GM19240 (cell line): Measurements from ENCODE around the gene DGKB.
"Not testable (repeated sequence)": the region's sequence is repeated elsewhere in the genome, so short reads cannot be mapped to it uniquely, and the experiment has no call there.

ENCODE experiments used
- DNase-seq: peaks from one replicate; pipeline ENCODE4 v3.0.0; 2011; ENCODE audit warnings: low spot score; ENCODE audit not compliant: insufficient read length

Gene DGKB

DNA sequence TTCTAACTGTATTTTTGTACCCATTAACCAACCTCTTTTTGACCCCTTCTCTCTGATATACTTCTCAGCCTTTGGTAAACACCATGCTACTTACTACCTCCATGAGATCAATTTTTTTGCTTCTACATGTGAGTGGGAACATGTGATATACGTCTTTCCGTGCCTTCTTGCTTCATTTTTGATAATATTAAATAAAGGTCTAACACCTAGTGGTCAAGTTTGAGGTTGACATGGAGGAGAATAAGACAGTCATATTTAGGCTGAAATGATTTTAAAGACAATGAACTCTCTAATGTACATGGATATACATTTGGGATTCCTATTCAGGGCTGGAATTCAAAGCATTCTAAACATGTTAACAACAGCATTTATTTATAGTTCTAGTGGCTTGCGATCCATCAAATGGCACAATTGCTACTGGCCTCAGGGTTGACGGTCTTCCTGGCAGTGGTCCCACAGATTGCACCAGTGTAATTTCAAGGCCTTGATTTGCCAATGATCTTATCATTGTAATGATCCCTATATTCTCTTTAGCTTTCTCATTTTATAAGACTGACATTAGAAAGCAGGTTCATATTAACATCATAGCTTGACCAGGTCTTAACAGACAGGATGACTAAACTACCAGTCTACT, 597.2 kb downstream of the DGKB start:
- DNase-seq, result no peak

DNA sequence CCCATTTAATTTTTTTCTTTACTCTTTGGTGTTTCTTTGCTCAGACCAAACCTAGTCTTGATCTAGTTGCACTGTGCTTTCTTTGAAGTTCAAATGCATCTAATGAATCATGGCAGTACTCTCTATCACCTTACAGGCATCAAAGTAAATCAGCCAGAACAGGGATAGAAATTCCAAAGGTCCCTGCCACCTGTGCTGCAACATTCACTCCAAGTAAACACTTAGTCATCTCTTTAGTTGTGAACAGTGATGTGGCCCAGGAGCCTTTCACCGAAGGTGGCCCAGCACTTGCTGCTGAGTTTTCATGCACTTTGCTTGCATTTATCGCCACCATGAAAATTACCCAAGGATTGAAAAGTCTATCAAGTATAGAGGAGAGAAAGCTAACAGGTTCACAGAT, 599.0 kb downstream of the DGKB start:
- DNase-seq, result no peak

DNA sequence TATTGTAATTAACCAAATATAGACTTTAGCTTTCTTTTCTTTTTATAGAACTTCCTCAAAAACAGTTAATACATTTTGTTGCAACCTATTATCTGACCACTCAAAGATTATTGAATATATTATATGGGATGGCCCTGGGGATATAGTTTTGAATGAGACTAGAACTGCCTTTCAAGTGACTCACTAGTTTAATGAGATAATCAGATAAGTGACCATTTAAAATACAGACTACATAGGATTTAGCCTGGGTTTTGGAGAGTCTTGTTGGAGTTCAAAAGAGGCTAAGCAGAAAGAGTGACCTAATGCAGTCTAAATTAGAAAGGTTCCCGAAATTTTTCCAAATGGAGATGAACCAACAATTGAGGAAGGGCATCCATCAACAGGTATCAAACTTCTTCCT, 607.9 kb downstream of the DGKB start:
- DNase-seq, result no peak

DNA sequence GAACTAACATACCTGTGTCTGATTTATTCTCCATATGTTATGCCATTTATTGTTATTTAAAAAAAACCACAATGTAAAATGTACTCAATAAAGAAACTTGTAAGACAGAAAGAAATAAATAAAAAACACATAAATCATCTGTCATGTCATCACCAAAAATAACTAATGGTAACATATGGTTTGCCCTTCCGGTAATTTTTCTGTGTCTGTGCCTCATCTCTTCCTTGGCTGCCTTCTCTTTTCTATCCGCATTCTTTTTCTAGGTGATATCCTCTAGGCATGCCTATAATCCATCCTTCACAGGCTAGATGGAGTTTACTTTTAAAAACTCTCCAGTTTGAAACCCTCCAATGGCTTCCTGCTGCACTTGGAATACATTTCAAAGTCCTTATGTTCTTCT, 609.1 kb downstream of the DGKB start:
- no peak for DNase-seq

DNA sequence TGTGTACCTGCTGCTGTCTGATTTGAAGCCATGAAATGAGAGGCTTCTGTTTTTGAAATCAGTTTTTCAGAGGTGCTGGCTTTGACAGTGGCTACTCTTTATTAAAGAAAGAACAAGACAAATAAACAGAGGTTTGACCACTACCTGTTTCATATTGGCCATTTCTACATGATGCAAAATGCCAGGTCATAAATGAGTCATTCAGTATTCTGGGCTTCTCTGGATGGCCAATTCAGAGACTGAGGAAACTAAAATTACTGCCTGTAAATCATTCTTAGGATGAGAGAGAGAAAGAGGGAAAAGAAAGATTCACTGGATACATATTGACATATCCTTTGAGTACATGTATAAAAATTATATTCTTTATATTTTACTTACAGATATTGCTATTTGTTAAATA, 609.8 kb downstream of the DGKB start:
- DNase-seq, result no peak

DNA sequence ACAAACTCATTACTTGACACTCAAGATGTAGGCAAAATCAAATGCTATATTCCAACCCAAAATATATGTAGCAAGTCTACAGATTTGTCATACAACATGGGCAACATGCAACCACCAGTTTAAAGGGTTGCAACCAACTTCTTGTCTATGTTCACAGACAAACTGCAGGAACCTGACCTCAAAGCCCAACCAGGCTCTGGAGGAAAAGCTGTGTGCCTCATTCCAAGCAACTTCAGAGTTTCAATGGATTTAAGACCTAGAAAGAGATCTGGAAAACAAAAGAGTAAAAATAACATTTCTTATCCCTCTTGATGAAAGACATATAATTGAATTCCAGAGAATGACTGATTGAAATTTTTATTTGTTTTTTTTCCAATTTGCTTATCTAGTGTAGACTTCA, 612.6 kb downstream of the DGKB start:
- no peak for DNase-seq

DNA sequence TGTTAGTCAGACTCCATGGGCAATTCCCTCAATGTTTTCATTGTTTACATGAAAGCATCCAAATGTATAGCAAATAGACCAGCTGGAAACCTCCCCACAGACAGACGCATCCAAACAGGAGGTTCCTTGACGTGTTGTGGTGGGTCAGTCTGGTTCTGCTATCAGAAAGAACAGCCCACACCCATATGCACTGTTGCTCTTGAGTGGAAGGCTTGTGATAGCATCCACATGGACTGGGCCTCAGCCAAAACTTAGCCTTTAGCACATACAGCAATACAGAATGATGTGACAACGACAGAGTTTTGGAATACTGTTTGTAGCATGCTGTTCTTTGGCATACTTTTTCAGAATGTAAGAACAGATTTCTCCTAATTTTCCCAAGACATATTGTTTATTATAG, 613.9 kb downstream of the DGKB start:
- DNase-seq, result no peak

DNA sequence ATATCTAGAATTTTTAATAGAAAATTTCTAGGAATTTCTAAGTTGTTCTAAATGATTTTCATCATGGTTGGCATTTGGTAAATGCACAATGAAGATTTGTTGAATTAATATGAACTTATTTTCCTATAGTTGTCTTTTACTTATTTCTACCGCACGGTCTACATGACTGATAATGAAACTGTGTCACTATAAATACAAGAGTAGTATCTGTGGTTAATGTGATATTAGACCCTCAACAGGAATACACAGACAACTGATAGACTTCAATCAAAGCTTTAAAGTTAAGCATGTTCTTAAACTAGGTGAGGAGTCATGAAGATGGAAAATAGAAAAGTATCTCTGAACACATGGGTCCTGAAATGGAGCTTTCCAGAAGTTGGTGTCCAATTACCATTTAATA, 615.2 kb downstream of the DGKB start:
- no peak for DNase-seq

DNA sequence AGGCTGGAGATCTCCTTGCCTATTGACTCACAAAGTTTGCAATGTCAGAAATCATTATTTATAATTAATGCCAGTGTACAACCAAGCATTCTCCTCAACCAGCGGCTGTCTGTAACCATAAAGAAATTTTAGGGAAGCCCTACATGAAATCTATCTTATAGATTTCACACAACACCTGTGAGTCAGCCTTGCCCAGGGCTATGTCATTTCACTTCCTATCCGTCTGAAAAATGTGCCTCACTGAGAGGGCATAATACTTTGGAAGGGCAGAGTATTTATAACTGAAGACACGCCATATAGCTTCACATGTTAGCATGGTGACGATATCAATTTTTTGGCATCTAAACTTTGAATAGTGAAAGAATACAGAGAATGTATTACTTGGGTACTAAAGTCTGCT, 616.5 kb downstream of the DGKB start:
- no peak for DNase-seq

DNA sequence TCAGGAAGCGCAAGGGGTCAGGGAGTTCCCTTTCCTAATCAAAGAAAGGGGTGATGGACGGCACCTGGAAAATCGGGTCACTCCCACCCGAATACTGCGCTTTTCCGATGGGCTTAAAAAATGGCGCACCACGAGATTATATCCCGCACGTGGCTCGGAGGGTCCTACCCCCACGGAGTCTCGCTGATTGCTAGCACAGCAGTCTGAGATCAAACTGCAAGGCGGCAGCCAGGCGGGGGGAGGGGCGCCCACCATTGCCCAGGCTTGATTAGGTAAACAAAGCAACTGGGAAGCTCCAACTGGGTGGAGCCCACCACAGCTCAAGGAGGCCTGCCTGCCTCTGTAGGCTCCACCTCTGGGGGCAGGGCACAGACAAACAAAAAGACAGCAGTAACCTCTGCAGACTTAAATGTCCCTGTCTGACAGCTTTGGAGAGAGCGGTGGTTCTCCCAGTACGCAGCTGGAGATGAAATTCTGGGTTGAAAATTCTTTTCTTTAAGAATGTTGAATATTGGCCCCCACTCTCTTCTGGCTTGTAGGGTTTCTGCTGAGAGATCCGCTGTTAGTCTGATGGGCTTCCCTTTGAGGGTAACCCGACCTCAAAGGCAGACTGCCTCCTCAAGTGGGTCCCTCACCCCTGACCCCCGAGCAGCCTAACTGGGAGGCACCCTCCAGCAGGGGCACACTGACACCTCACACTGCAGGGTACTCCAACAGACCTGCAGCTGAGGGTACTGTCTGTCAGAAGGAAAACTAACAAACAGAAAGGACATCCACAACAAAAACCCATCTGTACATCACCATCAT, 623.3 kb downstream of the DGKB start:
- not testable (repeated sequence) for DNase-seq

DNA sequence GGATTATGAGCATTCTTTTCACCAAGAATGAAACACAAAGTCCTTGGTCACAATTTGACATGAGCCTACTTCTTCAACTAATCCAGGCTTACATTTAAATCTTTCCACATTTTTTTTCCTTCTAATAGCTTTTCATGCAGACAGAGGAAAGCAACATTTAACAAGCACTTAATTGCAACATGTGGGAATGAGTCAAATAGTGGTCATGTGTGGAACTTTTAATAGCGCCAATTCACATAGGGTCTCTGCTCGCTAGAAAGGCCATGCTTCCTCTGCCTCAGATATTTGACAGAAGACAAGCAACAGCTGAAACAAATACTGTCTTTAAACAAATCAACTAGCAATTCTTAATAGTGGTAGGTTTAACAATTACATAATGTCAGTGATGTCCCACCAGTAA, 627.2 kb downstream of the DGKB start:
- no peak for DNase-seq

DNA sequence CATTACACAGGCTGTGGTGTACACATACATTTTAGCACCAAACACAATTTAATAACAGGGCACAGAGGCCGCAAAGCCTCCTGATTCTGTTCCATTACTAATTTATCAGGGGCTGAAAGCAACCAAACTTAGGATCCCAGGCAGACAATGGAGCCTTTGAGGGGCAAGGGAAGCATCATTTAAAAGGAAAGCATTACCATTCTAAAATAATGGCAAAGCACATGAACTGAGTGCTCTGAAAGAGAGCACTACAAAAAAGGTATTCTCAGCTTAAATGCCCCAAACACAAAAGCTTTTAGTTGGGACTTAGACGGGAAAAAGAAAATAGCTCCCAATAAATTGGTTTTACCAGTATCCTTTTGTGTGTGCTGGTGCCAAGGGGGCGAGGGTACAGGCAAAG, 631.1 kb downstream of the DGKB start:
- DNase-seq, result no peak

DNA sequence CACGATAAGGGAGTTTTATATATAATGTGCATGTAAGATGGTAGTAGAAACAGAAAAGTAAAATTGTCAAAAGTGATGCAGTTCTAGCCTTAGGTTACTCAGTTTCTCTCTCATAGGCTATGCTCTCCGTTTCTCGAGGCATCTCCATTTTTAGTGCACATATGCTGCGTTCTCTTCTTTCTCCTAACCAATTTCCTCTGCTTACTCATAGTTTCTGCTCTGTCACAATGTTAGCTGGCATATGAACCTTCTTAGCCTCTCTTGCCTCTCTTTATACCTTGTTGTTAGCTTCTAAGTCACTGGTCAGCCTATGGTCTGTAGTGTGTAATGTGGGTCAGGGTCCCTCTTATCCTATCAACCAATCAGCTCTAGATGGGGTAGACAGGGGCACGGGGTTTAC, 632.5 kb downstream of the DGKB start:
- DNase-seq, result no peak

DNA sequence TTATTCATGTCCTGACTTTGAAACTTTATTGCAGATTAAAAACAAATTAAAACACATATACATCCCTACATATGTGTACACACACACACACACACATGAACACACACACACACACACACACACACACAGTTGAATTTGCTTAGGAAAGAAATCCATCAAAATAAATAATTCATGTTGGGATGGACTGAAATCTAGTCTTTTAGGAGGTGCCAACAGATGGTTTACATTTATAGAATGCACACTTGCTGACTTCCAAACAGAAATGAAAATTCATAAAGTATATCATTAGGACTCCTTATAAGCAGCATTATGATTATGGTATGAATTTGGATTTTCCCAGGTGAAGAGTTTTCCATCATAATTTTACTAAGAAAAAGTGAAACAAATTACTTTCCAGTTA, 642.5 kb downstream of the DGKB start:
- DNase-seq, result no peak

DNA sequence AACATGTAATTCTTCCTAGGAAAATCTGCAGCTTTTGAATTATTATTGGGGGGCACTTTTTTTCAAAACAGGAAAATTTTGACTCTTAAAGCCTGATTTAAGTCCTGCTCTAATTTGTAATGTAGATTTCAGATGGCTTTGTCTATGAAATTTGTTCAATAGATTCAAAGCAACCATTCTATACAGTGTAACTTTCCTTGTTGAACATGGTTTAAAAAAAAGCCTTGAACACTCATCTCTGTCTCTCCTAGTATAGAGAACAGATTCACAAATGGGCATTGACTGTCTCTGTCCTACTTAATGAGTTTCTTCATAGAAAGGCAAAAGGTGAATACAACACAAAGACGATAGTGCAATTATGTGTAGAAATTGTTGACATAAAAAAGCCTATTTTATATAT, 643.7 kb downstream of the DGKB start:
- DNase-seq, result no peak

DNA sequence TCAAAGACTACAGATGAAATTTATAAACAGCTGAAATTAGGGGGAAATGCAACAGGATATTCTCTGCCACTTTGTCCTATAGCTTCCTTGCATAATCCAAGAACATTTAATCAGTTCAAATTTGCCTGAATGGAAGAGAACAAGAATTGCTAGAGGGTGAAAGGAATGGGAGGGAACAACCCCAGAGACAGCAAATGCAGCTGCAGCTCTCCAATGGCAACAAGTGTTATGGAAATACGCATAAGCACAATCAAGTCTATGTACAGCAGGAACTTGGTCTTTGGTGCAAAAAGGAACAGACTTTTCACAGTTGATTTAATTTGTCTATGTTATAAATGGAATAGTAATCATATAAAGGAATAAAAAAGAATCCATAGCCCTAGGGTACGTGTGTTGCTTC, 644.1 kb downstream of the DGKB start:
- DNase-seq, result no peak

DNA sequence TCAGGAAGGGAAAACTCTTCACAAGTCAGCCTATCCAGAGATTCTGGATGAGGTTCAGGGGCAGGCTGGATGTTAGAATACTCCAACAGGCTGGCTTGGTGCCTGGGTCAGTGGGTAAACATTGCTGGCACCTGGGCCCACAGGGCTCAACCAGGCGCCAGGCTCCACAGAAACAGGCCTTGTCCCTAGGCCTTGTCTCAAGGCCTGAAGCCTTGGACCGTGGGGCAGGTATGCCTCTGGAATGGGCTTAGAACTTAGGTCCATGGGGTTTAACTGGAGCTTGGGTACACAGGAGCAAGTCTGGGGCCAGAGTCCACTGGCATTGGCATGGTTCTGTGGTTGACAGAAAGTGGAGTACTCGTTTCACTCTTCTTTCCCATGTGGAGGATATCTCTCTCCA, 650.1 kb downstream of the DGKB start:
- no peak for DNase-seq

DNA sequence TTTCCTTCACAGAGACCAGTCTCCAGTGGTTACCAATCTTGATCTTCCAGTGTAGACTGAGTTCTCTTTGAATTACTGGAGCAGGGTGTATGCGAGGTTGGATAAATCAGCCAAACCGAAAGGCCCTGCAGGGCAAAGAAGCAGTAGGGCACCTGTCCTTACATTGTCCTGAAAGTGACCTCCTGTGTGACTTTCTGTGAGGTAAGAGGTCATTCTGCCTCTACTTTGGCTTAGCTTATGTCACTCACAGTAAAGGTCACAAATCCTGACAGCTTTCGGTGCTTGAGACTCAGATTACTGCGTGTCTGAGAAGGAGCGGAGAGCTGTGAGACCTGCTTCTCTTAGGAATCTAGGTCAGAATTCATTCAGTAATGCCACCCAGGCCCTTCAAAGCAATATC, 660.4 kb downstream of the DGKB start:
- no peak for DNase-seq

DNA sequence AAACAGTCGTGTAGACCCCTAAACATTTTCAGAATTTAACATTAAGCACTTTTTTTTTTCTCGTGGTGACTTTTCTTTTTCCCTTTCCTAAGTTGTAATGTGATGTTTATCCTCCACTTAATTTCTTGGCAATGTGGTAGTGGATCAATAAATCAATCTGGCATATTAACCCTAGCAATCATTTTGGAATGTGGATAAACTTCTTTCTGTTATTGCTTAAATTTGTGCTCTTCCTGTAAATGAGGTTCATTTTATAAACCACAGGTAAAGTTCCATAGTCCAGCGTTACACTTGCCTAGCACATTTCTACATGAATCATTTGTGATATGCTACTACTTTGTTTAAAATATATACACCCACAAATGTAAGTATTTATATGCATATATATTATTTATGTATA, 665.7 kb downstream of the DGKB start:
- no peak for DNase-seq

DNA sequence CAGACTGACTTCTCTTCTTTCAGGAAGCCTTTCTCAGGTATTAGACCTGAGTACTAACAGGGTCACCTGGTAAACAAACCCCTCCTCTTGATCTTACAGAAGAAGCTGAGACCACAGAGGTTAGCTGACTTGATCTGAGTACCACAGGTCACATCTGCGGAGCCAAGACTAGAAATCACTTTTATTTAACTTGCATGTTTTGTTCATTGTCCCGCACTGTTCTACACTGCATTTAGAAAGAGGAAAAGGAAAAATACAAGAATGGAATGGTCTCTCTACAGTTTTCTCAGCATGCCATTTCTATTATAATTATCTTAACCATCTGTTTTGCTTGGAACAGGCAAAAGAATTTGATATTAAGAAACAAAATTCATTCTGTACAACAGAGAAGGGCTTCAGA, 667.5 kb downstream of the DGKB start:
- no peak for DNase-seq

DNA sequence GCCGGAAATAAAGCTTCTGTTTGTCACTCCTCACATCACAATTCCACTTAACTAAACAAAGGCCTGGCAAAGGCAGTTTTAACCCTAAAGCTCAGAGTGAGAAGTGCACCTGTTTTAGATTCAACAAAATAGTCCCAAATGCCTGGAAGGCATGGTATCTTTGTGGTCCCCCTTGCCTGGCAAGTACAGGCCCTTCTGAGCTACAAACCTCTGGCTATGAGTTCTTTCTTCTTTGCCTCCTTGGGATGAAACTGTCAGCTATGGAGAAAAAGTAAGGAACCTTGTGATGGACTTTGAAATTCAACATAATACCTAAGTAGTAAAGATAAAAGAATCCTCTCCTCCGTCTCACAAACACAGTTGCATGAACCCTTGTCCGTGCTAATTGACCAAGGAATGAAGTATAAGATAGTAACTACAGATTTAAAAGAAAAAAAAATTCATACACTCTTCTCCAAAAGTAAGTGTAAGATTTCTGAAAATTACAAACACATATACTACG, 668.6 kb downstream of the DGKB start:
- DNase-seq, result no peak

DNA sequence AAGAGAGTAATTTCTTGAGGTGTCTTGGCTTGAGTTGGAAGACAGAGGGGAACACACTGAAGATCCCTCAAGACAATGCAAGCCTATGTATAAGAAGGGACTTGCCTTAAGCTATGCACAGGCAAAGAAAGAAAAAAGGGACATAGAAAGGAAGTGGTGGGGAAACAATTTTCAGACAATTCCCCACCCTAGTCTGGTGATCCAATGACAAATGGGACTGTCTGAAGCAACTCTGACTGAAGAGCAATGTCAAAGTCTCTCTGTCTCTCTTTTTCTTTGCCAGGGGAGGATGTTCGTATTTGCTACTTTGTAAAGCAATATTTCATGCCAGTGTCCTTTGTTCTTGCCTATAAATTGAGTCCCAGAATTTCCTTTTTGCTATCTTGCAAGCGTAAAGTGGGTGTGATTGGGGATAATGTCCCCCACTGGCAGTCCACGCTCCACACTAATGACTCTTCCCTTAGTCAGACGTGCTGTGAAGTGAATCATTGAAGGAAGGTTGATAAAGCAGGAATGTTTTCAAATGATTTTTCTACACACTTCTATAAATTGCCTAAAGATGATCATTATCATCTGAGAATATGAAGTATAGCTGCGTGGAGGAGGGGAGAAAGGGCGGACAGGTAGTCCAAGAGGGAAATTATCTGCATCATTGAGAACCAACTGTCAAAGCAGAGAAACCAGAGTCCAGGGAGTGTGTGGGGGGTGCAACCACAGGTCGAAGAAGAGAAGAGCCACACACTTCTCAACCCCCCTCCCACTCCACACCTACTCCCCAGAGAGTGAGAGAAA, 669.3 kb downstream of the DGKB start:
- no peak for DNase-seq
